CD4-positive, alpha-beta T cell treated with Interleukin-10 for 1 hour (primary cell): Measurements from ENCODE around the gene CLDN15.
A peak's percentile ranks its signal among the peaks of the same experiment; 100 is the strongest.
"Not testable (repeated sequence)": the region's sequence is repeated elsewhere in the genome, so short reads cannot be mapped to it uniquely, and the experiment has no call there.

Experiments
- DNase-seq: peaks from one replicate; pipeline ENCODE4 v3.0.0-alpha.2; 2020

Gene CLDN15

GRCh38 chr7:101218236-101219125 is 19.1 kb downstream of the CLDN15 start:
- no peak for DNase-seq

- peak; percentile 98 for DNase-seq
These were observed 20.0 kb downstream of the CLDN15 start, which contains the start of the genes PLOD3 and ZNHIT1 for GRCh38 chr7:101217388-101218235. Gene PLOD3 (minus strand): TSS chr7:101217581. CDS start chr7:101217274, 307 bp downstream. Gene ZNHIT1 (plus strand): TSS chr7:101218165. CDS start chr7:101218196, 31 bp downstream.

- DNase-seq: no peak
These were observed 20.7 kb downstream of the CLDN15 start for GRCh38 chr7:101216860-101217387.

GRCh38 chr7:101216001-101216859 is 21.4 kb downstream of the CLDN15 start:
- DNase-seq: no peak

GRCh38 chr7:101212014-101212413 is 25.6 kb downstream of the CLDN15 start:
- no peak for DNase-seq

- no peak for DNase-seq
These were observed 26.1 kb downstream of the CLDN15 start for GRCh38 chr7:101211501-101211900.

GRCh38 chr7:101210143-101210542 is 27.5 kb downstream of the CLDN15 start:
- no peak for DNase-seq

GRCh38 chr7:101208794-101209193 is 28.8 kb downstream of the CLDN15 start:
- DNase-seq: no peak

- no peak for DNase-seq
These were observed 30.1 kb downstream of the CLDN15 start for GRCh38 chr7:101207459-101207858.

- DNase-seq: no peak
These were observed 30.9 kb downstream of the CLDN15 start for GRCh38 chr7:101206665-101207042.

- DNase-seq: no peak
These were observed 31.5 kb downstream of the CLDN15 start for GRCh38 chr7:101205901-101206664.

GRCh38 chr7:101203740-101204738 is 33.6 kb downstream of the CLDN15 start:
- peak; percentile 52 for DNase-seq

GRCh38 chr7:101202603-101202918 is 35.0 kb downstream of the CLDN15 start:
- DNase-seq: no peak

- no peak for DNase-seq
These were observed 35.7 kb downstream of the CLDN15 start for GRCh38 chr7:101201695-101202602.

- DNase-seq: no peak
These were observed 36.6 kb downstream of the CLDN15 start, which contains the start of gene MOGAT3 for GRCh38 chr7:101200862-101201599. Gene MOGAT3 (minus strand): TSS chr7:101201036. CDS start chr7:101200854, 182 bp downstream.

GRCh38 chr7:101200504-101200861 is 37.1 kb downstream of the CLDN15 start:
- DNase-seq: no peak

- not testable (repeated sequence) for DNase-seq
These were observed 38.1 kb downstream of the CLDN15 start for GRCh38 chr7:101199522-101199921.

GRCh38 chr7:101198476-101198875 is 39.1 kb downstream of the CLDN15 start:
- DNase-seq: no peak
